Activated T-helper 17 cell treated with anti-CD3 and anti-CD28 coated beads, Interleukin-2, amount 50 U/mL, for 72 hours (primary cell): ENCODE measurements around the gene GLS2. TPM values are rescaled to one million over a fixed set of nuclear protein-coding genes. Genes with fewer than 3 reads are reported as not detected.
"Not testable (repeated sequence)": the region's sequence is repeated elsewhere in the genome, so short reads cannot be mapped to it uniquely, and the experiment has no call there.

Experiments
- ATAC-seq: fragments of 150-1000 bp; cut with Tn5 transposase; replicated peaks from 2 replicates; pipeline ENCODE4 v1.10.0; 2021; ENCODE audit warnings: mild to moderate bottlenecking, moderate library complexity
- H3K27ac Mint-ChIP-seq: one replicate; pipeline ENCODE4 v1.8.0; 2022; ENCODE audit warnings: mixed read lengths
- H3K27me3 Mint-ChIP-seq: one replicate; pipeline ENCODE4 v1.8.0; 2022; ENCODE audit warnings: mixed read lengths
- H3K36me3 Mint-ChIP-seq: one replicate; pipeline ENCODE4 v1.8.0; 2022; ENCODE audit warnings: low read depth, mild to moderate bottlenecking, mixed read lengths
- H3K4me1 Mint-ChIP-seq: one replicate; pipeline ENCODE4 v1.8.0; 2022; ENCODE audit warnings: mixed read lengths
- H3K4me3 Mint-ChIP-seq: one replicate; pipeline ENCODE4 v1.8.0; 2022; ENCODE audit warnings: mild to moderate bottlenecking, mixed read lengths
- H3K9me3 Mint-ChIP-seq: one replicate; pipeline ENCODE4 v1.8.0; 2022; ENCODE audit warnings: mixed read lengths
- total RNA-seq, 2 donors: library from RNA; stranded (reverse); gene quantifications; one replicate each; pipeline ENCODE4 v1.2.3, GENCODE V29; 2022

GLS2 gene
- total RNA-seq, 2 donors from 2014 or later = 1.3 to 4.7 TPM

DNA sequence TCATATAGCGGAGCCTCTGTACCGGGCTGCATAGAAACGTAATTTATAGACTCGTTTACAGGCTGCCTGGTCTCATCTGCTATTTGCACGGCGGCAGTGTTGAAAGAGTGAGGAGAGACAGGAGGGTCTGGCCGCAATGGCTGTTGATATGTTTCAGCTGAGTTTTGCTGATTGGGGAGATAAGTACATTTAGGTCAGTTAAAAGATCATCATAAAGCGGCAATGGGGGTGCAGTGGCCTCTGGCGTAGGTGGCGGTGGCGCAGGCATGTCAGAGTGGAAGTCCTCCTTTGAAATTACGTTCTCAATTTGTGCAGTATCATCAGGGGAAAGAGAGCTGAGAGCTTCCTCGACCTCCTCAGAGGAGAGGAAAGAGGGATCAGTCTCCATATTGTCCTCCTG, 11.9 kb upstream of the GLS2 start:
- not testable (repeated sequence) for H3K27me3 Mint-ChIP-seq, H3K36me3 Mint-ChIP-seq, H3K27ac Mint-ChIP-seq, H3K9me3 Mint-ChIP-seq, H3K4me3 Mint-ChIP-seq, ATAC-seq, H3K4me1 Mint-ChIP-seq

DNA sequence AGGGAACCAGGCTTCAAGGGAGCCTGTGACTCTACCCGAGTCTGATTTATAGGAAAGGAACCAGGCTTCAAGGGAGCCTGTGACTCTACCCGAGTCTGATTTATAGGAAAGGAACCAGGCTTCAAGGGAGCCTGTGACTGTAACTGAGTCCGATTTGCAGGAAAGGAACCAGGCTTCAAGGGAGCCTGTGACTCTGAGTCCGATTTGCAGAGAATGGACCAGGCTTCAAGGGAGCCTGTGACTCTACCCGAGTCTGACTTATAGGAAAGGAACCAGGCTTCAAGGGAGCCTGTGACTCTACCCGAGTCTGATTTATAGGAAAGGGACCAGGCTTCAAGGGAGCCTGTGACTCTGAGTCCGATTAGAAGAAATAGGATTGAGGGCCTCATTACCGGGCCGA, 11.5 kb upstream of the GLS2 start:
- H3K9me3 Mint-ChIP-seq, ATAC-seq, H3K4me1 Mint-ChIP-seq, H3K36me3 Mint-ChIP-seq, H3K27ac Mint-ChIP-seq, H3K27me3 Mint-ChIP-seq, H3K4me3 Mint-ChIP-seq: not testable (repeated sequence)

DNA sequence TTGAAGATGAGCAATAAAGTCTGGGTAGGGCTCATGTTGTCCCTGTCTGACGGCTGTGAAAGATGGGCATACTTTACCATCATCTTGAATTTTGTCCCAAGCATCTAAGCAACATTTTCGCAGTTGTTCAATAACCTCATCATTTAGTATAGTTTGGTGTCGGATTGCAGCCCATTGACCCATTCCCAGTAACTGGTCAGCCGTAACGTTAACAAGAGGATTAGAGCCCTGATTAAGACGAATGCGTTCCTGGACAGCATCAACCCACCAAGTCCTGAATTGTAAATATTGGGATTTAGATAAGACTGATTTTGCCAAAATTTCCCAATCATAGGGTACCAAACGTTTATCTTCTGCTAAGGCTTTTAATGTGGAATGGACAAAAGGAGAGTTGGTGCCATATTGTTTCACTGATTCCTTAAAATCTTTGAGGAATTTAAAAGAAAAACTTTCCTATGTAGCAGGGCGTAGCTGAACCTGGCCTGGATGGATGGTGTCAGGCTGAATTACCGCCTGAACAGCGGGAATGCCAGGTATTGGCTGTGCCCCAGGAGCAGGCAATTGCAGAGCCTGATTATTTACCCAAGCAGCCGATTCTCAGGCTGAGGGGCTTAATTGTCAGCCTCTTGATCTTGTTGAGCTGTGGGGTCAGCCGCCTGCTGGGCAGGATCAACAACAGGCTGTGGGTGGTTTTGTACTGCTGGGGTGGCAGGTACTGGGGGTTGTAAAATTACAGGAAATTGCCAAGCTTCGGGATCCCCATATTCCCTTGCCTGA, 10.4 kb upstream of the GLS2 start:
- not testable (repeated sequence) for H3K4me1 Mint-ChIP-seq, H3K9me3 Mint-ChIP-seq, ATAC-seq, H3K4me3 Mint-ChIP-seq, H3K27ac Mint-ChIP-seq, H3K36me3 Mint-ChIP-seq, H3K27me3 Mint-ChIP-seq

DNA sequence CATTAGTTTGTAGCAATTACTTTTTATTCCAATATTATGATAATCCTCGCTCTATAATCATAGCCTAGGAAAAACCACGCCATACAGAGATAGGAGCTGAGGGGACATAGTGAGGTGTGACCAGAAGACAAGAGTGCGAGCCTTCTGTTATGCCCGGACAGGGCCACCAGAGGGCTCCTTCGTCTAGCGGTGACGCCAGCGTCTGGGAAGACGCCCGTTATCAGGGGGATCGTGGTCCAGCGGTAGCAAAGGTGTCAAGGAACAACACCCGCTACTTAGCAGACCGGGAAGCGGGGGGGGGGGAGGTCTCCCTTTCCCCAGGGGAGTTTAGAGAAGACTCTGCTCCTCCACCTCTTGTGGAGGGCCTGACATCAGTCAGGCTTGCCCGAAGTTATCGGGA, 8.7 kb upstream of the GLS2 start:
- not testable (repeated sequence) for H3K27ac Mint-ChIP-seq, H3K36me3 Mint-ChIP-seq, H3K9me3 Mint-ChIP-seq, H3K4me1 Mint-ChIP-seq, H3K27me3 Mint-ChIP-seq, ATAC-seq
- H3K4me3 Mint-ChIP-seq = peak overlapping the region; percentile 32

DNA sequence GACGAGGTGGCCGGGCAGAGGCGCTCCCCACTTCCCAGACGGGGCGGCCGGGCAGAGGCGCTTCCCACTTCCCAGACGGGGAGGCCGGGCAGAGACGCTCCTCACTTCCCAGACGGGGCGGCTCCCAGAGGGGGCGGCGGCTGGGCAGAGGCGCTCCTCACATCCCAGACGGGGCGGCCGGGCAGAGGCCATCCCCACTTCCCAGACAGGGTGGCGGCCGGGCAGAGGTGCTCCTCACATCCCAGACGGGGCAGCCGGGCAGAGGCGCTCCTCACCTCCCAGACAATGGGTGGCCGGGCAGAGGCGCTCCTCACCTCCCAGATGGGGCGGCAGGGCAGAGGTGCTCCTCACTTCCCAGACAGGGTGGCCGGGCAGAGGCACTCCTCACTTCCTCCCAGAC, 6.5 kb upstream of the GLS2 start:
- not testable (repeated sequence) for H3K4me1 Mint-ChIP-seq, ATAC-seq, H3K36me3 Mint-ChIP-seq, H3K27ac Mint-ChIP-seq, H3K9me3 Mint-ChIP-seq, H3K4me3 Mint-ChIP-seq
- peaks cover 14% of the 10 kb centered on the region for H3K27me3 Mint-ChIP-seq

DNA sequence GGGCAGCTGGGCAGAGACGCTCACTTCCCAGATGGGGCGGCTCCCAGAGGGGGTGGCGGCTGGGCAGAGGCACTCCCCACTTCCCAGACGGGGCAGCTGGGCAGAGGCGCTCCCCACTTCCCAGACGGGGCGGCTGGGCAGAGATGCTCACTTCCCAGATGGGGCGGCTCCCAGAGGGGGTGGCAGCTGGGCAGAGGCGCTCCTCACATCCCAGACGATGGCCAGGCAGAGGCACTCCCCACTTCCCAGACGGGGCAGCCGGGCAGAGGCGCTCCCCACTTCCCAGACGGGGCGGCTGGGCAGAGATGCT, 6.1 kb upstream of the GLS2 start:
- H3K4me3 Mint-ChIP-seq, H3K4me1 Mint-ChIP-seq, H3K27ac Mint-ChIP-seq, H3K9me3 Mint-ChIP-seq, ATAC-seq, H3K36me3 Mint-ChIP-seq: not testable (repeated sequence)
- peaks cover 14% of the 10 kb centered on the region for H3K27me3 Mint-ChIP-seq

DNA sequence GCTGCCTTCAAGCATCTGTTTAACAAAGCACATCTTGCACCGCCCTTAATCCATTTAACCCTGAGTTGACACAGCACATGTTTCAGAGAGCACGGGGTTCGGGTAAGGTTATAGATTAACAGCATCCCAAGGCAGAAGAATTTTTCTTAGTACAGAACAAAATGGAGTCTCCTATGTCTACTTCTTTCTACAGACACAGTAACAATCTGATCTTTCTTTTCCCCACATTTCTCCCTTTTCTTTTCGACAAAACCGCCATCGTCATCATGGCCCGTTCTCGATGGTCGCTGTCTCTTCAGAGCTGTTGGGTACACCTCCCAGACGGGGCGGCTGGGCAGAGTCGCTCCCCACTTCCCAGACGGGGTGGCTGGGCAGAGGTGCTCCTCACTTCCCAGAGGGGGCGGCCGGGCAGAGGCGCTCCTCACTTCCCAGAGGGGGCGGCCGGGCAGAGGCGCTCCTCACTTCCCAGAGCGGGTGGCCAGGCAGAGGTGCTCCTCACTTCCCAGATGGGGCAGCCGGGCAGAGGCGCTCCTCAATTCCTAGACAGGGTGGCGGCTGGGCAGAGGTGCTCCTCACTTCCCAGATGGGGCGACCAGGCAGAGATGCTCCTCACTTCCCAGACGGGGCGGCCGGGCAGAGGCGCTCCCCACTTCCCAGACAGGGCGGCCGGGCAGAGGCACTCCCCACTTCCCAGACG, 5.6 kb upstream of the GLS2 start:
- H3K4me1 Mint-ChIP-seq, ATAC-seq, H3K9me3 Mint-ChIP-seq, H3K27ac Mint-ChIP-seq, H3K4me3 Mint-ChIP-seq, H3K36me3 Mint-ChIP-seq: not testable (repeated sequence)
- peaks cover 14% of the 10 kb centered on the region for H3K27me3 Mint-ChIP-seq

DNA sequence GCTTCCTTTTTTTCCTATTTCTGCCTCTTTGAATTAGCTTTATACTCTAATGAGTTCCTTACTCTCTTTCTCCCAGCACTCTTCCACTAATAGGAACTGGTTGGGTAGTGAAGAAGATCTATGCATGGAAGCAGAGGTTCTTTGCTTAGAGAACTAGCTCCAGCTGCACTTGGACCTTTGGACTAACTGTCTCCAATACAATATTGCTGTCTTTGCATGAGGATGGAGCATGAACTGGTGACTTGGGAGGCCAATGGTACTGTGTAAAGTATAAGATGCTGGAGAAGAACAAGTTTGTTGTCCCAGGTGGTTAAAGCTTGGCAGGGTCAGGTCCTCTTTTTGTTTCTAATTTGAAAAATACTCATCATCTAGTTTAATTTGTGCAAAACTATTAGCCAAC, 2.4 kb upstream of the GLS2 start:
- no peaks in the 10 kb centered on the region for H3K36me3 Mint-ChIP-seq
- no peak overlapping the region for H3K27ac Mint-ChIP-seq
- ATAC-seq = no peak
- H3K27me3 Mint-ChIP-seq = peaks cover 17% of the 10 kb centered on the region
- peaks cover 11% of the 10 kb centered on the region for H3K4me1 Mint-ChIP-seq
- no peak overlapping the region for H3K4me3 Mint-ChIP-seq
- H3K9me3 Mint-ChIP-seq = no peaks in the 10 kb centered on the region

DNA sequence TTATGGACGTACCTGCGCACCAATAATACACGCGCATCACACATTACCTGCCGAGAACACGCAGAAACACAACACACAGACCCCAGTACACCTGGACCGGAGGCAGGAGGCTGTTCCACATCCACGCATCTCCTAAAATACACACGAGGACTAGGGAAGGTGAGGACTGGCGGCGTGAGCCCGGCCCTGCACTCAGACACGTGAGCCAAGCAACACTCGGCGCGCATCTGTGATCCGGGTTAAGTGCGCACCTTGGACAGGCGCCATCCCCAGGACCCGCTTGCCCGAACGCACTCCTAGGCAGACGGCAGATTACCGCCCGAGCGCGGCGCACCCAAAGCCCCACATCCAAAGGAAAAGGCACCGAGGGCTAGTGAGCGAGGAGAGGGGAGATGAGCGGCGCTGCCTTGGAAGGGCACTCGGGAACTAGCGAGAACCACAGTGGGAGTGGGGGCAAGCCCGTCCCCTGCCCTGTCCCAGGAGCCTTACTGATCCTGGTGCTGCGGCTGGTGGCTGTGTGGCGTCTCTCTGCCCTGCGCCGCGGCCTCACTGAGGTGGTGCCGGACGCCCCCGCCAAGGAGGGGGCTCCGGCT, 417 bp downstream of the GLS2 start:
- peak overlapping the region; percentile 92 for H3K4me3 Mint-ChIP-seq
- H3K4me1 Mint-ChIP-seq = peaks cover 11% of the 10 kb centered on the region
- H3K27ac Mint-ChIP-seq = peak overlapping the region; percentile 26
- no peaks in the 10 kb centered on the region for H3K9me3 Mint-ChIP-seq
- H3K36me3 Mint-ChIP-seq = no peaks in the 10 kb centered on the region
- peaks cover 14% of the 10 kb centered on the region for H3K27me3 Mint-ChIP-seq
- ATAC-seq = peak; percentile 54

DNA sequence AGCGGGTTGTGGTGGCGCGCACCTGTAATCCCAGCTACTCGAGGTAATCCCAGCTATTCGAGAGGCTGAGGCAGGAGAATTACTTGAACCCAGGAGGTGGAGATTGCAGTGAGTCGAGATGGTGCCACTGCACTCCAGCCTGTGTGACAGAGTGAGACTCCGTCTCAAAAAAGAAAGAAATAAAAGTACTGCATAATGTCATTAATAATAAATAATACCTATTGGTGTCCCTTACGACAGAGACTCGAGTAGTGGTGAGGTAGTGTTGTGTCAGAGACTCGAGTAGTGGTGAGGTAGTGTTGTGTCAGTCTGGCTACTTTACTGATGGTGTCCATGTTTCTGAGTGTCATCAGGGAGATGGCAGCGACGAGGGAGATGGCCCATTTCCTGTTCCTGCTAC, 1.3 kb downstream of the GLS2 start:
- no peak overlapping the region for H3K27ac Mint-ChIP-seq
- peaks cover 11% of the 10 kb centered on the region for H3K4me1 Mint-ChIP-seq
- peaks cover 12% of the 10 kb centered on the region for H3K27me3 Mint-ChIP-seq
- peak overlapping the region; percentile 92 for H3K4me3 Mint-ChIP-seq
- no peaks in the 10 kb centered on the region for H3K36me3 Mint-ChIP-seq
- ATAC-seq = no peak
- no peaks in the 10 kb centered on the region for H3K9me3 Mint-ChIP-seq

DNA sequence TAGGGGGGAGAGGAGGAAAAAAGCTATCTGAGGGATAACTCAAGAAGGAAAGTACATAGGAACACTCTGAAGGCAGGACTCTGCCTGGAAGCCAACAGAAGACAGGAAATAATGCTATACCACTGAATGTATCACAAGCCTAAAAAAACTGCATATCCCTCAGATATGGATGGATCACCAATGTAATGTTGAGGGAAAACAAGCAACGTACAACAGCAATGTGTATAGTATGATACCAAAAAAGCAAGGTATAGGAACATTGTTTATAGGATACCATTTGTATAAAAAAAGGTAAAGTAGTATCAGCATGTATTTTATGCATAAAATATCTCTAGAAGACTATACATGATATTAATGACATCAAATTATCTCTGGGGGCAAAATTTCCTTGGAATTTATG, 3.4 kb downstream of the GLS2 start:
- Mint-ChIP-seq H3K36me3 (no peaks in the 10 kb centered on the region), H3K27ac (peak overlapping the region; percentile 65), H3K9me3 (no peaks in the 10 kb centered on the region), H3K4me3 (no peak overlapping the region), H3K4me1 (peaks cover 17% of the 10 kb centered on the region), H3K27me3 (peaks cover 3% of the 10 kb centered on the region)
- ATAC-seq = no peak

DNA sequence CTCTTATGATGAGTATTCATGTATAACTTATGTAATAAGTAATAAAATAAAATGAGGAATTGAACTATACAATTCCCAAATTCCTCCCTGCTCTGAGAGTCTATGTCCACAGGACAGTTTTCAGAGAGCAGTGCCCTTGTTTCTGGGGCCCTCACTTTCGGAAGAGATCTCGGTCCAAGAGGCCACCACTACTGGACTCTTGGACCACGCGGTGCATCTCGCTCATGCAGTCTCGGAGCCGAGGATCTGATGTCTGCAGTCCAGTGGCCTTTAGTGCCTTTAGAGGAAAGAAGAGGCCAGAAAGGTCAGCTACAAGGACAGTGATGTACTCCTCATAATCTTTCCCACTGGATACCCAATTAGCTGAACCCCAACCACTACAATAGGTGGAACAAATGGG, 8.3 kb downstream of the GLS2 start:
- ATAC-seq = no peak
- peaks cover 5% of the 10 kb centered on the region for H3K36me3 Mint-ChIP-seq
- H3K4me1 Mint-ChIP-seq = peaks cover 10% of the 10 kb centered on the region
- H3K9me3 Mint-ChIP-seq = no peaks in the 10 kb centered on the region
- H3K27ac Mint-ChIP-seq = no peak overlapping the region
- no peak overlapping the region for H3K4me3 Mint-ChIP-seq
- H3K27me3 Mint-ChIP-seq = no peaks in the 10 kb centered on the region

DNA sequence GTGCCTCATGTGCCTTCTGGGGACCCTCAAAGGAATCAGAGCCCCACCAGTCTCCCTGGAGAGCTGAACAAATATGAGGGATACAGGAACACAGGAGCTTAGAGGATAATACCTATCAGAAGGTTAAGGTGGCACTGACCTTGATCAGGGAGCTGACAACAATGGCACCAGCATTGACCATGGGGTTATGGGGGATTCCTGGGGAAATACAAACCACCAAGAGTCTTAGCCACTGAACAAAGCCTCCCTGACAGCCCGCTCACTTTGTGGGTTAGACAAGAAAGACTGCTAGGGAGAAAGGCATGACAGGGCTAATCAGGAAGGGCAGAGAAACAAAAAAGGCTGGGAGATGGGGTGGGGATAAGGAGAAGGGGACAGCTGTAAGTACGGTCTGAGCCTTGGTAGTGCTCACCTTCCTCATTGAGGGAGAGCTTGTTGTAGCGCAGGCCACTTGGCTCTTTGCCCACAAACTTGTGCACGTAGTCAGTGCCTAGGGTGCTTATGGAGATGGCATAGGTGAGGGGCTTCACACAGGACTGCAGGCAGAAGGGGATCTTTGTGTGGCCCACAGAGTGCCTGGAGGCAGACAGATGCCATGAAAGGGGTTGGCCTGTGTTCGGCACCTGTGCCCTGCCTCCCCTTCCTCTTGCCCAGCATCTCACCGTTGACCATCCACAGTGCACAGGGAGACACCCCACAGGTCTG, 10.3 kb downstream of the GLS2 start:
- Mint-ChIP-seq H3K36me3 (peaks cover 23% of the 10 kb centered on the region), H3K27me3 (no peaks in the 10 kb centered on the region), H3K27ac (no peak overlapping the region), H3K4me3 (no peak overlapping the region), H3K4me1 (peaks cover 10% of the 10 kb centered on the region), H3K9me3 (no peaks in the 10 kb centered on the region)
- ATAC-seq = no peak

DNA sequence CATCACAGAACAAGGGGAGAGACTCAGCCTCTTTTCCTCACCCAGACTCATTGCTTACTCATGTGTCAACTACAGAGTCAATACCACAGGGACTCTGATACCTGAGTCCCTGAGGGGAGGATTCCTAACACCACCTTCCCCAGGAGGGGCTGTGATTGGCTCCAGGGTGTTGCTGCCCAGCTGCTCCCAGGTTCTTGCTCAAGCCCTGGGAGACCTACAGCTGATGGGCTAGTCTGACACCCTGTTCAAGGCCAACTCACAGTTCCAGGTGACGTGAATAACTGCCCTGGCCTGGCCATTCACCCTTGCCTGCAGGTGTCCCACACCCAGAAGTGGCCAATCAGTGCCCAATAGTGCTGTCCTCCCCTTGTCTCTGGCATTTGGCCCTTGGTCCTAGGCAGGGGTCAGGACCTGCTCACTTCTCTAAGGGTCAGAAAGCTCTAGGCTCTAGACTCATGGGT, 11.0 kb downstream of the GLS2 start:
- Mint-ChIP-seq H3K9me3 (no peaks in the 10 kb centered on the region), H3K27ac (no peak overlapping the region), H3K4me3 (no peak overlapping the region), H3K36me3 (peaks cover 29% of the 10 kb centered on the region), H3K27me3 (no peaks in the 10 kb centered on the region), H3K4me1 (peaks cover 10% of the 10 kb centered on the region)
- ATAC-seq = no peak

DNA sequence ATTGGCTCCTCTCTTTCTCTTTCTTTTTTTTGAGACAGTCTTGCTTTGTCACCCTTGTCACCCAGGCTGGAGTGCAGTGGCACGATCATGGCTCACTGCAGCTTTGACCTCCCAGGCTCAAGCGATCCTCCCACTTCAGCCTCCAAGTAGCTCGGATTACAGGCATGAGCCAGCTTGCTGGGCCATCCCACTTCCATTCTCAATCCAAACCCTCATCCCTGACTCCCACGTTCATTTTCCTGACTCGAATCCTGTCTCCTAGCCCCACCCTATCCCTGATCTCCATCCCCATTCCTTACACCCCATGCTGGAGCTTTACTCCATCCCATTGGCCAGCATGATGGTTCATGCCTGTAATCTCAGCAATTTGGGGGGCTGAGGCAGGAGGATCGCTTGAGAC, 11.8 kb downstream of the GLS2 start:
- H3K4me1 Mint-ChIP-seq = peaks cover 10% of the 10 kb centered on the region
- H3K36me3 Mint-ChIP-seq = peaks cover 32% of the 10 kb centered on the region
- no peak for ATAC-seq
- no peaks in the 10 kb centered on the region for H3K27me3 Mint-ChIP-seq
- H3K4me3 Mint-ChIP-seq = no peak overlapping the region
- H3K9me3 Mint-ChIP-seq = no peaks in the 10 kb centered on the region
- H3K27ac Mint-ChIP-seq = no peak overlapping the region
